Chondrocyte (in vitro differentiated cells): ENCODE data around the gene CARD19. TPM values are rescaled to one million over a fixed set of nuclear protein-coding genes. Genes with fewer than 3 reads are reported as not detected.
A peak's percentile ranks its signal among the peaks of the same experiment; 100 is the strongest.

Experiments used
- DNase-seq: peaks from one replicate; pipeline ENCODE4 v3.0.0; 2021; ENCODE audit warnings: mixed read lengths, low spot score
- H3K27ac Mint-ChIP-seq: one replicate; pipeline ENCODE4 v1.8.0; 2021; ENCODE audit warnings: mild to moderate bottlenecking, moderate library complexity, mixed read lengths; ENCODE audit not compliant: unreplicated experiment
- H3K27me3 Mint-ChIP-seq: 2 replicates; pipeline ENCODE4 v1.8.0; 2021; ENCODE audit warnings: low read depth, mixed read lengths
- H3K36me3 Mint-ChIP-seq: 2 replicates; pipeline ENCODE4 v1.8.0; 2021; ENCODE audit warnings: low read depth, mixed read lengths
- H3K4me1 Mint-ChIP-seq: 2 replicates; pipeline ENCODE4 v1.8.0; 2021; ENCODE audit warnings: low read depth, mild to moderate bottlenecking, mixed read lengths
- H3K4me3 Mint-ChIP-seq: one replicate; pipeline ENCODE4 v1.8.0; 2021; ENCODE audit warnings: mild to moderate bottlenecking, moderate library complexity, mixed read lengths; ENCODE audit not compliant: unreplicated experiment
- H3K9me3 Mint-ChIP-seq: 2 replicates; pipeline ENCODE4 v1.8.0; 2021; ENCODE audit warnings: low read depth, mixed read lengths
- total RNA-seq: library from RNA; stranded (reverse); gene quantifications from 3 replicates; pipeline ENCODE4 v1.2.1, GENCODE V29; 2021
- TF ChIP-seq, protein P1 (sequence below): fragments of 200-600 bp; sonication (generic); IDR thresholded peaks from 2 replicates; pipeline ENCODE4 v1.5.0; 2021; ENCODE audit warnings: antibody characterized with exemption, mild to moderate bottlenecking, moderate library complexity

CARD19 gene
- total RNA-seq, 1 donor from 2014 or later, result 40.5 TPM

DNA sequence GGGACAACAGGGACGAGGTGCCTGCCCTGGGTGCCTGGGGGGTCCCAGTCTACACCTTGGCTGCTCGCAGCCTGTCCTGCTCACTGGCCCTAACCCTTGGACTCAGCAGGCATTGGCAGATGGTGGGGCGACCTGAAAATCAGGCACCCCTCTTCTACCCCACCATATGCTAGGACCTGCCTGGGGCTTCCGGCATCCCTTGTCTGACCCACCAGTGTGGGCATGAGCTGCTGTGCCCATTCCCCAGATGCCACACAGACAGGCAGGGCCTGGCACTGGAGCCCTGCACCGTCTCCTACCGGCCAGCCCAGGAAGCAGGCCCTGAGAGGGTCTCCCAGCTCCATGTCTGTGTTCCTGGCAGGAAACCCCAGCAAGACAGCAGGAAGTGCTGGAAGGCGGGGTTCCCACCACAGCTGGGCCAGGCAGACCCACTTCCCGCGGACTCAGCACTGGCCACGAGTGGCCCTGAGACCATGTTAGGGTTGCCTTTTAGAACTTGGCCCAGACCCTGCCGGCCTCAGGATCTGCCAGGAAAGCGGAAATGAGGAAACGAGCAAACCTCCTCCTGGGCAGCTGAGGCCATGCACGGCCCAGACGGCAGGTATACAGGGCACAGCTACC is 35.0 kb downstream of the CARD19 start:
- no peaks in the 10 kb centered on the region for H3K36me3 Mint-ChIP-seq
- H3K9me3 Mint-ChIP-seq, result no peaks in the 10 kb centered on the region
- peaks cover 71% of the 10 kb centered on the region for H3K4me1 Mint-ChIP-seq
- no peak overlapping the region for H3K27ac Mint-ChIP-seq
- H3K4me3 Mint-ChIP-seq, result no peak overlapping the region
- H3K27me3 Mint-ChIP-seq, result no peaks in the 10 kb centered on the region
- peak; percentile 70 for DNase-seq
- TF ChIP-seq, protein P1, sequence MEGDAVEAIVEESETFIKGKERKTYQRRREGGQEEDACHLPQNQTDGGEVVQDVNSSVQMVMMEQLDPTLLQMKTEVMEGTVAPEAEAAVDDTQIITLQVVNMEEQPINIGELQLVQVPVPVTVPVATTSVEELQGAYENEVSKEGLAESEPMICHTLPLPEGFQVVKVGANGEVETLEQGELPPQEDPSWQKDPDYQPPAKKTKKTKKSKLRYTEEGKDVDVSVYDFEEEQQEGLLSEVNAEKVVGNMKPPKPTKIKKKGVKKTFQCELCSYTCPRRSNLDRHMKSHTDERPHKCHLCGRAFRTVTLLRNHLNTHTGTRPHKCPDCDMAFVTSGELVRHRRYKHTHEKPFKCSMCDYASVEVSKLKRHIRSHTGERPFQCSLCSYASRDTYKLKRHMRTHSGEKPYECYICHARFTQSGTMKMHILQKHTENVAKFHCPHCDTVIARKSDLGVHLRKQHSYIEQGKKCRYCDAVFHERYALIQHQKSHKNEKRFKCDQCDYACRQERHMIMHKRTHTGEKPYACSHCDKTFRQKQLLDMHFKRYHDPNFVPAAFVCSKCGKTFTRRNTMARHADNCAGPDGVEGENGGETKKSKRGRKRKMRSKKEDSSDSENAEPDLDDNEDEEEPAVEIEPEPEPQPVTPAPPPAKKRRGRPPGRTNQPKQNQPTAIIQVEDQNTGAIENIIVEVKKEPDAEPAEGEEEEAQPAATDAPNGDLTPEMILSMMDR, result no peak

- no peak overlapping the region for H3K4me3 Mint-ChIP-seq
- no peak for DNase-seq
- H3K36me3 Mint-ChIP-seq, result no peaks in the 10 kb centered on the region
- peaks cover 66% of the 10 kb centered on the region for H3K4me1 Mint-ChIP-seq
- TF ChIP-seq, protein P1, result no peak
- no peaks in the 10 kb centered on the region for H3K27me3 Mint-ChIP-seq
- H3K27ac Mint-ChIP-seq, result no peak overlapping the region
- H3K9me3 Mint-ChIP-seq, result no peaks in the 10 kb centered on the region
These were observed 35.7 kb downstream of the CARD19 start for GRCh38 chr9:93131599-93132286.

DNA sequence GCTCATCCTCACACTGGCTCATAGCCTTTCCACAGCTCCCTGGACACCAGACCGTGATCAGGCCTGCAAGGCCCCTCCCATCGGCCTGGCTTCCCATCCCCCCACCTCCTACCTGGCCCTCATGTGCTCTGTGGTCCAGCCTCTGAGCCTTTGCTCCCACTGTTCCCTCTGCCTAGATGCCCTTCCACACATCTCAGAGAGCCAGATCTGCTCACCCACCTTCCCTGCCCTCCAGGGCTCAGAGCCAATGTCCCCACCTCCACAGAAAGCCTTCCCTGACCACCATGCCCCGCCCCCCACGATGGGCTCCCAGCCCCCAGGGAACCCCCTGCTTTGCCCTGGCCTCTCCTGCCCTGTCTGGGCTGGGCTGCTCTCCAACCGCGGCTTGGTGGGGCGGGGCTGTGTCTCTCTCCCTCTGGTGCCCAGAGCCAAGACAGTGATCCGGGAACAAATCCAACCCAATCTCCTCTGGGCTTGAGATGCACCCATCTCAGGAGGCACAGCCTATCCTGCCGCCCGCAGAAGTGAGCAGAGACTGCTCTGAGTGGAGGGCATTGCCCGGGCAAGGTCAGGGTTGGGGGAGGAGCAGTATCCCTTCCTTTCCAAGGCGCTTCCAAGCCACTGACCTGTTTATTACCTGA is 36.4 kb downstream of the CARD19 start:
- H3K27me3 Mint-ChIP-seq, result no peaks in the 10 kb centered on the region
- H3K27ac Mint-ChIP-seq, result peak overlapping the region; percentile 93
- H3K4me3 Mint-ChIP-seq, result peak overlapping the region; percentile 86
- H3K9me3 Mint-ChIP-seq, result no peaks in the 10 kb centered on the region
- no peaks in the 10 kb centered on the region for H3K36me3 Mint-ChIP-seq
- DNase-seq, result peak; percentile 75
- TF ChIP-seq, protein P1, result no peak
- H3K4me1 Mint-ChIP-seq, result peaks cover 59% of the 10 kb centered on the region

GRCh38 chr9:93132946-93133680 is 37.1 kb downstream of the CARD19 start:
- peak overlapping the region; percentile 86 for H3K4me3 Mint-ChIP-seq
- TF ChIP-seq, protein P1, result peak; percentile 9
- no peaks in the 10 kb centered on the region for H3K36me3 Mint-ChIP-seq
- H3K4me1 Mint-ChIP-seq, result peaks cover 52% of the 10 kb centered on the region
- H3K27me3 Mint-ChIP-seq, result no peaks in the 10 kb centered on the region
- peak overlapping the region; percentile 93 for H3K27ac Mint-ChIP-seq
- DNase-seq, result no peak
- H3K9me3 Mint-ChIP-seq, result no peaks in the 10 kb centered on the region

DNA sequence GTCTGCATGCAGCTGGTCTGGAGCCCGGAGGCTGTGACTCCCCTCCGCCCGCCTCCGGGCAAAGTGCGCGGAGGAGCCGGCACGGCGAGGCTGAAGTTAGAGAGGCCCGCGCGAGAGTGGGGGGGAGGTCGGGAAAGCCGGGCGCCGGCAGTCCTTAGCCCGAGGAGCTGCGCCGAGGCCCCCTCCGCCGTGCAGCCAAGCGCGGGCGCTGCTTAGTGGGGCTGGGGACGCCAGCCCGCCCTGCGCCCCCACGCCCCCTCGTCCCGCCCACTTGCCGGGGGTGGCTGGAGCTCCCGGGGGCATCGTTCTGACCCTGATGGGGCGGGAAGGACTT is 37.6 kb downstream of the CARD19 start:
- DNase-seq, result peak; percentile 89
- Mint-ChIP-seq H3K4me3 (peak overlapping the region; percentile 86), H3K4me1 (peaks cover 48% of the 10 kb centered on the region), H3K27ac (peak overlapping the region; percentile 93), H3K27me3 (no peaks in the 10 kb centered on the region), H3K36me3 (no peaks in the 10 kb centered on the region), H3K9me3 (peaks cover 3% of the 10 kb centered on the region)
- TF ChIP-seq, protein P1, result no peak
